SKM-1 (cell line): Measurements from ENCODE around the gene ECT2.
"Not testable (repeated sequence)": the region's sequence is repeated elsewhere in the genome, so short reads cannot be mapped to it uniquely, and the experiment has no call there.

Experiments
- DNase-seq: peaks from one replicate; lab custom pipeline; 2025; ENCODE audit not compliant: unreplicated experiment; lab: John Stamatoyannopoulos, UW

ECT2 gene

DNA sequence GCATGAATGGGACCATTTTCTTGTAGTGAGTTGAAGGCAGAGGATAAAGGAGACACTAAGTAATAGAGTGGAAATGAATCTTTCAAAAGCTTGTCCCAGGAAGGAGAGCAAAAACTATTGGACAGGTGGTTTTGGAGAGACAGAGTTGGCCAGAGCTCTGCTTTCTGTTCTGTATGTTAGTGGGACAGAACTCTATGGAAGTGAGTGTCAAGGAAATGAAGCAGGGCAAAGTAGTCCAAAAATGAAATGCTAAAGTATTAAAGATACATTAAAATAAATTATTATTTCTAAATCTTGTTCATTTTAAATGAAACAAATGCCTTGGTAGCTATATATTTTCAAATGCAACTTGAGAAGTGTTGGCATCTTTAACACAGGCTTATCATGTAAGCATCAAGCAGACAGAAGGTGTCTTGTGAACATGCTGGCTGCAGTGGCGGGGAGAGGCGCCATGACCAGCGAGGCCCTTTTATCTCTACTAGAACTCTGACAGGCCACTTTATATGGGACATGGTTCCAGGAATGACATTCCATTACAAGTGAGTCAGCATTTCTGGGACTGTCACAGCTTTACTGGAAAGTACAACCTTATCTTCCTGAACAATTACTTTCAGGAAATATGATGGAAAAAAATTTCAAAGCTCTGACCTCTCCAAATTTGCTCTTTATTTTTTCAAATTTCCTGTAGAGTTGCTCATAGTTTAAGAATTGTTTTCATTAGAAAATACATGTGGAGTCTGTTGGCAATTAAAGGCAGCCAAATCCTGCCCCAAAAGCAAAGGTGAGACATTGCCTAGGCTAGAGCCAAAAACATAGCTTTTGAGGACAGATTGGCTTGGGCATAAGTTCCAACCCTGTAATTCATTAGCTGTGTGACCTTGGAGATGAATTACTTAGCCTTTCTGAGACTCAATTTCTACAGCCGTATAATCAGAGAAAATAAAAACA lies 106.5 kb downstream of the ECT2 start:
- DNase-seq = no peak

DNA sequence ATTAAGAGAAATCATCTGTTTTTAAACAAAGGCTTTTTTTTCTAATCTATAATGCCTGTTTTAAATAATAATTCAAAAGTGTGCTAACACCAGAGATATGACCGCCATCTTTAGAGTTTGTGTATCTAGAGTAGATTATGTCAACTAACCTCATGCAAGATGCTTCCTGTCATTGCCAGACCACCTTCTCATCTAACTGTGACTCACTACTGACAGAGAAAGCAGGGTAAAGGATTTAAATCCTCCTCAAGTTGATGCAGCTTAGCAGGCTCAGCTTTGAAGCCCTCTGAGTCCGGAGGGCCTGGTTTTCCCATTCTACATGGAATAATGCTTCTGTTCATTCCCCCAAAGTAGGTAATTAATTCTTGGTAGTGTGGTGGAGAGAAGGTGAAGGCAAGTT lies 108.5 kb downstream of the ECT2 start:
- DNase-seq = no peak

DNA sequence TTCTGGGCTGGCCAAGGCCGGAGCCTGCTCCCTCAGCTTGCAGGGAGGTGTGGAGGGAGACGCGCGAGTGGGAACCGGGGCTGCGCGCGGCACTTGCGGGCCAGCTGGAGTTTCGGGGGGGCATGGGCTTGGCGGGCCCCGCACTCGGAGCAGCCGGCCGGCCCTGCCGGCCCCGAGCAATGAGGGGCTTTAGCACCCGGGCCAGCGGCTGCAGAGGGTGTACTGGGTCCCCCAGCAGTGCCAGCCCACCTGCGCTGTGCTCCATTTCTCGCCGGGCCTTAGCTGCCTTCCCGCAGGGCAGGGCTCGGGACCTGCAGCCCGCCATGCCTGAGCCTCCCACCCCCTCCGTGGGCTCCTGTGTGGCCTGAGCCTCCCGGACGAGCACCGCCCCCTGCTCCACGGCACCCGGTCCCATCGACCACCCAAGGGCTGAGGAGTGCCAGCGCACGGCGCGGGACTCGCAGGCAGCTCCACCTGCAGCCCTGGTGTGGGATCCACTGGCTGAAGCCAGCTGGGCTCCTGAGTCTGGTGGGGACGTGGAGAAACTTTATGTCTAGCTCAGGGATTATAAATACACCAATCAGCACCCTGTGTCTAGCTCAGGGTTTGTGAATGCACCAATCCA lies 116.3 kb downstream of the ECT2 start:
- not testable (repeated sequence) for DNase-seq

DNA sequence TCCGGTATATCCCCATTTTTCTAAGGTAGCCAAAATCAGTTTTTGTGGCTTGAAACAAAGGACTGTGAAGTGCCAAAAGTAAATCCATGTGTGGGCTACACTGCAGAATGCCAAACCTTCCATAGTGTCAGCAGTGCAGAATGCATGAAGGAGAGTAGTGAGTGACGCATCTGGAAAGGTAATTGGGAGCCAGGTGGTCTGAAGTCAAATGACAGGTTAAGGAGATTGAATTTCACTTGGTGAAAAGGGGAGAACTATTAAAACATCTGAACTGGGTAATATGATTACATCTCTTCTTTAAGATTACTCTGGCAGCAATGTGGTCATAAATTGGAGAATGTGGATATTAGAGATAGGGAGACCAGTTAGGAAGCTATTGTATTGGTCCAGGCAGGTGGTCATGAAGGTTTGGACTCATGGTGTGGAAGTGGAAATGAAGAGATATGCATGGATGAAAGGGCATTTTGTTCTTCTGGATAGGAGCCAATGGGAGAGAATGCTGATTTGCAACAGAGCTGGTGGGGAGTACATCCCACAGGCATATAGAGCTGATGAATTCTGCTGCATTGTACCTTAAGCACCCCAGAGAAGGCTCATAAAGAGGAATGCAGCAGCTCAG lies 118.2 kb downstream of the ECT2 start:
- DNase-seq = no peak

DNA sequence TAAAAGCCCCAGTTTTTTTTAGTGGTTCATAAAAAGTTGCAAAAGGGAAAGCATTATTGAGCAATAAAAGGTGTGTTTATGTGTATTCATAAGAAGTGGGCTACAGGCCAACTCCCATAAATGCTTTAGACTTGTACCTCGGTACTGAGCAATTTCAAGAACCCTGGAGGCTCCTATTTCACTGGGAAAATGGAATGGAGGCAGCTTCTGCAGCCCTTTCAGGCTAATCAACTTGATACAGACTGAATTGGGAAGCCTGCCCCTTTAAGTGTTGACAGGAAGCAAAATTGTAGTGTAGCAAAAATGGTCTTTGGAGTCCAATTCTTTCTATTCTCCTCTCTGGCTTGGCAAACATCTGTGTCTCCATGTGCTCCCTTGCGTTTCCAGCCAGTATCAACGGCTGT lies 118.8 kb downstream of the ECT2 start:
- DNase-seq = no peak

DNA sequence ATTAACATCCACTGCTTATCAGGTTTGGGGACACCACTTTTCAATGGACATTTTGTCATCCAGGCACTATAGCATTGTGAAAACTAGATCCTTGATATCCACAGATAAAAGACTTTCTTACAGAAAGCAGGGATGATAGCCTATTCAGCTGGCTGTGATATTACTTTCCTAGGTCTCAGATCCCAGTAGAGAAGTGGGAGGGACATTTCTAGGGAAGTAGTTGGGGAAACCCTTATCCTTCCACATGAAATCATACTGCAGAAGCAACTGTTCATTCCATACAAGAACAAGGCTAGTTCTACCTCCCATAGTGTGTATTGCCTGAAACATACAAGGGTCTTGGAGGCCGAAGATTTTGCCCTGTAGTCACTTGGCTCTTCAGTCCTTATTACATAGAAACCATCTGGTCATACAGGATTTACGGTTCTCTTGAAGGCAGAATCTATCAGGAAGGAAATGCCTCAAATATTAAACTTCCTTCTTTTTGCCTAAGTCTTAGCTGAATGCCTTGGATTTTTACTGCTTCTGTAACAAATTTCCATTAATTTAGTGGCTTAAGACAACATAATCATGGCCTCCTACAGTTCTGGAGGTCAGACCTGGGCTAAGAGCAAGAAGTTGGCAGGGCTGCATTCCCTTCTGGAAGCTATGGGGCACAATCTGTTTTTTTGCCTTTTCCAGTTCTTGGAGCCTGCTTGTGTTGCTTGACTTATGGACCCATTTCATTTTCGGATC lies 119.4 kb downstream of the ECT2 start:
- DNase-seq = no peak
